AG04450 (cell line): ENCODE measurements around the gene SLC24A3. TPM values are rescaled to one million over a fixed set of nuclear protein-coding genes. Genes with fewer than 3 reads are reported as not detected.

Source experiments
- CTCF ChIA-PET: fragments of 300-600, 350-600 bp; formaldehyde crosslinking; extraction: SDS; loops from one replicate; lab custom pipeline; 2022; ENCODE audit warnings: antibody characterized with exemption, inconsistent platforms; lab: Charles Lee
- POLR2A ChIA-PET: fragments of 350-600 bp; formaldehyde crosslinking; extraction: SDS; loops from one replicate; lab custom pipeline; 2021; ENCODE audit warnings: antibody characterized with exemption, inconsistent platforms; lab: Yijun Ruan, JAX
- DNase-seq: peaks from one replicate; pipeline ENCODE4 v3.0.0-alpha.2; 2011; ENCODE audit warnings: low read depth, low spot score
- H3K27ac ChIP-seq: one replicate; pipeline ENCODE4 v1.5.1; 2012; ENCODE audit warnings: low read depth, low read length, control low read depth
- H3K27me3 ChIP-seq: one replicate; pipeline ENCODE4 v1.6.0; 2012; ENCODE audit warnings: low read length; ENCODE audit not compliant: control insufficient read depth, insufficient read depth
- H3K4me3 ChIP-seq: 2 replicates; pipeline ENCODE4 v1.5.1; 2011; ENCODE audit warnings: mild to moderate bottlenecking, low read depth, low read length, control low read depth
- H3K9me3 ChIP-seq: 2 replicates; pipeline ENCODE4 v1.5.1; 2012; ENCODE audit warnings: low read length; ENCODE audit not compliant: control insufficient read depth, insufficient read depth
- CTCF ChIP-seq: IDR thresholded peaks from 2 replicates; pipeline ENCODE4 v1.5.1; 2011; ENCODE audit warnings: low read depth, low read length, control low read depth, inconsistent platforms
- polyA plus RNA-seq: library from polyadenylated mRNA; depleted of rRNA; stranded (reverse); fragments of >200 nt; gene quantifications from 2 replicates; pipeline ENCODE4 v1.2.3, GENCODE V29; 2011

The SLC24A3 gene
- polyA plus RNA-seq, 1 experiment, result not detected

GRCh38 chr20:19713822-19714578 is 501.6 kb downstream of the SLC24A3 start:
- H3K27me3 ChIP-seq, result peaks cover 21% of the 10 kb centered on the region
- H3K4me3 ChIP-seq, result no peak overlapping the region
- peaks cover 8% of the 10 kb centered on the region; the same call in 1 of the 2 replicates for H3K9me3 ChIP-seq
- CTCF ChIA-PET, result interaction anchor here (0.6 kb wide), 1 partner anchor 114 kb away, joined by 6 read pairs; no protein-coding TSS in a partner anchor
- TF ChIP-seq CTCF, result no peak
- POLR2A ChIA-PET, result interaction anchor here (0.7 kb wide), 2 partner anchors 28 to 103 kb away, joined by 4 to 6 read pairs; no protein-coding TSS in a partner anchor
- DNase-seq, result no peak
- no peak overlapping the region for H3K27ac ChIP-seq

GRCh38 chr20:19714579-19714840 is 502.1 kb downstream of the SLC24A3 start:
- no peak overlapping the region for H3K4me3 ChIP-seq
- DNase-seq, result no peak
- ChIA-PET POLR2A (interaction anchor here (0.7 kb wide), 1 partner anchor 103 kb away, joined by 6 read pairs; no protein-coding TSS in a partner anchor), CTCF (interaction anchor here (0.6 kb wide), 1 partner anchor 113 kb away, joined by 6 read pairs; no protein-coding TSS in a partner anchor)
- no peak overlapping the region for H3K27ac ChIP-seq
- TF ChIP-seq CTCF, result no peak
- H3K27me3 ChIP-seq, result peaks cover 17% of the 10 kb centered on the region
- peaks cover 8% of the 10 kb centered on the region; the same call in 1 of the 2 replicates for H3K9me3 ChIP-seq

- POLR2A ChIA-PET, result no interaction called here
- CTCF ChIA-PET, result interaction anchor here (1.4 kb wide), 1 partner anchor 23 kb away, joined by 6 read pairs; no protein-coding TSS in a partner anchor
- Histone ChIP-seq H3K9me3 (peaks cover 8% of the 10 kb centered on the region; the same call in 1 of the 2 replicates), H3K27ac (no peak overlapping the region), H3K4me3 (no peak overlapping the region), H3K27me3 (peaks cover 19% of the 10 kb centered on the region)
- TF ChIP-seq CTCF, result no peak
- DNase-seq, result no peak
Measured at GRCh38 chr20:19715986-19716385, 503.5 kb downstream of the SLC24A3 start.

- Histone ChIP-seq H3K4me3 (no peak overlapping the region), H3K27ac (no peak overlapping the region), H3K9me3 (peaks cover 8% of the 10 kb centered on the region; the same call in 1 of the 2 replicates), H3K27me3 (peaks cover 25% of the 10 kb centered on the region)
- DNase-seq, result no peak
- ChIA-PET POLR2A (no interaction called here), CTCF (no interaction called here)
- TF ChIP-seq CTCF, result no peak
Measured at GRCh38 chr20:19718880-19719279, 506.4 kb downstream of the SLC24A3 start.

GRCh38 chr20:19720991-19721390 is 508.5 kb downstream of the SLC24A3 start:
- POLR2A ChIA-PET, result no interaction called here
- no peak for DNase-seq
- H3K4me3 ChIP-seq, result no peak overlapping the region
- peaks cover 8% of the 10 kb centered on the region; the same call in 1 of the 2 replicates for H3K9me3 ChIP-seq
- peaks cover 25% of the 10 kb centered on the region for H3K27me3 ChIP-seq
- CTCF ChIA-PET, result no interaction called here
- no peak overlapping the region for H3K27ac ChIP-seq
- no peak for TF ChIP-seq CTCF
